GM18907 (cell line): ENCODE results near the gene LRRC52.

Experiments used
- ATAC-seq: cut with Tn5 transposase; IDR thresholded peaks from one replicate; pipeline ENCODE4 v1.9.1; 2021; ENCODE audit warnings: mild to moderate bottlenecking, moderate library complexity; ENCODE audit not compliant: unreplicated experiment

The LRRC52 gene

GRCh38 chr1:165543532-165544438, at the start of gene LRRC52:
LRRC52 (plus strand) TSS chr1:165544000; CDS start chr1:165544297, 297 bp downstream.
- no peak for ATAC-seq

- no peak for ATAC-seq
These were observed 48.6 kb upstream of the LRRC52 start for GRCh38 chr1:165494949-165495857.

- ATAC-seq: no peak
These were observed 48.0 kb upstream of the LRRC52 start for GRCh38 chr1:165495858-165496205.

GRCh38 chr1:165496501-165496900, 47.3 kb upstream of the LRRC52 start:
- ATAC-seq: no peak

- ATAC-seq: no peak
These were observed 46.5 kb upstream of the LRRC52 start for GRCh38 chr1:165497069-165498013.

- no peak for ATAC-seq
These were observed 42.4 kb upstream of the LRRC52 start for GRCh38 chr1:165501330-165501969.

- no peak for ATAC-seq
These were observed 41.8 kb upstream of the LRRC52 start for GRCh38 chr1:165501970-165502348.

- no peak for ATAC-seq
These were observed 36.2 kb upstream of the LRRC52 start for GRCh38 chr1:165507570-165507969.

- no peak for ATAC-seq
These were observed 35.5 kb upstream of the LRRC52 start for GRCh38 chr1:165508291-165508690.

GRCh38 chr1:165512816-165513215, 31.0 kb upstream of the LRRC52 start:
- ATAC-seq: no peak

GRCh38 chr1:165516469-165516868, 27.3 kb upstream of the LRRC52 start:
- no peak for ATAC-seq

- ATAC-seq: no peak
These were observed 23.2 kb upstream of the LRRC52 start for GRCh38 chr1:165520646-165521045.

GRCh38 chr1:165524639-165525285, 19.0 kb upstream of the LRRC52 start:
- ATAC-seq: no peak

- no peak for ATAC-seq
These were observed 18.1 kb upstream of the LRRC52 start for GRCh38 chr1:165525708-165526107.

- no peak for ATAC-seq
These were observed 16.4 kb upstream of the LRRC52 start for GRCh38 chr1:165527251-165528007.

GRCh38 chr1:165531021-165531420, 12.8 kb upstream of the LRRC52 start:
- no peak for ATAC-seq

- ATAC-seq: no peak
These were observed 11.7 kb upstream of the LRRC52 start for GRCh38 chr1:165532053-165532452.

GRCh38 chr1:165533254-165533653, 10.5 kb upstream of the LRRC52 start:
- ATAC-seq: no peak

- no peak for ATAC-seq
These were observed 7.8 kb upstream of the LRRC52 start for GRCh38 chr1:165536016-165536415.
